Kidney glomerular epithelial cell (primary cell): Measurements from ENCODE around the gene IGSF22.
"Not testable (repeated sequence)": the region's sequence is repeated elsewhere in the genome, so short reads cannot be mapped to it uniquely, and the experiment has no call there.

Experiments used
- DNase-seq: peaks from one replicate; lab custom pipeline; 2025; lab: John Stamatoyannopoulos, UW

IGSF22 gene

DNA sequence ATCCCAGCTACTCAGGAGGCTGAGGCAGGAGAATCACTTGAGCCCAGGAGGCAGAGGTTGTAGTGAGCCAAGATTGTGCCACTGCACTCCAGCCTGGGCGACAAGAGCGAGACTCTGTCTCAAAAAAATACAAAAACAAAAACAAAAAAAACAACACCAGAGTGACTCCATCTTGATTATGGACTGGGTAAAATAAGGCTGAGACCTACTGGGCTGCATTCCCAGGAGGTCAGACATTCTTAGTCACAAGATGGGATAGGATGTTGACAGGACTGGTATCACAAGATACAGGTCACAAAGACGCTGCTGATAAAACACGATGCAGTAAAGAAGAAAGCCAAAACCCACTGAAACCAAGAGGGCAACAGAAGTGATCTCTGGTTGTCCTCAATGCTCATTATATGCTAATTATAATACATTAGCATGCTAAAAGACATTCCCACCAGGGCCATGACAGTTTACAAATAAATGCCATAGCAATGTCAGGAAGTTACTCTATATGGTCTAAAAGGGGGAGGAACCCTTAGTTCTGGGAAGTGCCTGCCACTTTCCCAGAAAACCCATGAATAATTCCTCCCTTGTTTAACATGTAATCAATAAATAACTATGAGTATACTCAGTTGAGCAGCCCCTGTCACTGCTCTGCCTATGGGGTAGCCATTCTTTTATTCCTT is 34.4 kb downstream of the IGSF22 start:
- DNase-seq: not testable (repeated sequence)

DNA sequence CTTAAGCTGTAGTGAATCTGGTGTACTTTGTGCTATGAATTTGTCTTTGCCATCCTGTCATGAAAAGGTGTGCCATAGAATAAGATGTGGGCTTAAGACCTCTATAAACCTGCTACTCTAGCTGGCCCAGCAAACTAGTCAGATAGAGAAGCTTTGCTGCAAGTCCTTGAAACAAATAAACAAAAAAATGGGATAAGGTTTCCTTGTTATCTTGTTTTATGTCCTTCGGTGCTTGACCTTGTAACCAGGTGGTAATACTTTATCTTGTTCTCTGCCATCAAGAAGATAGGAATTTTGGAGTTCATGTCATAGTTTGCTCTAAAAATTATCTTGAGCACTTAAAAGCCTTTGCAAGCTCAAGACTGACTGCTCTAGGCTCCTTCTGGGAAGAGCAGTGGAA is 41.7 kb downstream of the IGSF22 start:
- DNase-seq: no peak

DNA sequence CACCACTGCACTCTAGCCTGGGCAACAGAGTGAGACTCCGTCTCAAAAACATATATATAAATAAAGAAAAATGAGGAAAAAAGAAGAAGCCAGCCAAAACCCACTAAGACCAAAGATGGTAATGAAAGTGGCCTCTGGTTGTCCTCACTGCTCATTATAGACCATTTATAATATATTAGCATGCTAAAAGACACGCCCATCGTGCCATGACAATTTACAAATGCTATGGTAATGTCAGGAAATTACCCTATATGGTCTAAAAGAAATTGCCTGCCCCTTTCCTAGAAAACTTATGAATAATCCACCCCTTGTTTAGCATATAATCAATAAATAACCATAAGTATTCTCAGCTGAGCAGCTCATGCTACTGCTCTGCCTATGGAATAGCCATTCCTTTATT is 43.5 kb downstream of the IGSF22 start:
- DNase-seq: no peak

- DNase-seq: not testable (repeated sequence)
Measured at GRCh38 chr11:18681949-18682348, 44.0 kb downstream of the IGSF22 start.

GRCh38 chr11:18677560-18677959 is 48.4 kb downstream of the IGSF22 start:
- DNase-seq: no peak

DNA sequence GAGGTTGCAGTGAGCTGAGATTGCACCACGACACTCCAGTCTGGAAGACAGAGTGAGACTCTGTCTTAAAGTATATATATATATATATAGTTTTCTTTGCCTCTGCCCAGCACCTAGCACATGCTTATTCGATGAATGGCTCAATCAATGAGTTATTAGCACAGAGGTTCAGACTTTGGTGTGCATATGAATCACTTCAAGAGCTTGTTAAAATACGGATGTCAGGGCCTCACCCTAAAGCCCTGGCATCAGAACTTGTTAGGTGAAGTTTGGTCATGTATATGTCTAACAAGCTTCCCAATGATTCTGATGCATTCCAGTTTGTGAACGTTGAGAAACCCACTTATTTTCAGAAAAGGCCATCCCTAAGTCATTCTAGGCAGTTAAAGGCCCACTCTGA is 49.2 kb downstream of the IGSF22 start:
- DNase-seq: no peak

- not testable (repeated sequence) for DNase-seq
Measured at GRCh38 chr11:18672209-18672608, 53.8 kb downstream of the IGSF22 start.

DNA sequence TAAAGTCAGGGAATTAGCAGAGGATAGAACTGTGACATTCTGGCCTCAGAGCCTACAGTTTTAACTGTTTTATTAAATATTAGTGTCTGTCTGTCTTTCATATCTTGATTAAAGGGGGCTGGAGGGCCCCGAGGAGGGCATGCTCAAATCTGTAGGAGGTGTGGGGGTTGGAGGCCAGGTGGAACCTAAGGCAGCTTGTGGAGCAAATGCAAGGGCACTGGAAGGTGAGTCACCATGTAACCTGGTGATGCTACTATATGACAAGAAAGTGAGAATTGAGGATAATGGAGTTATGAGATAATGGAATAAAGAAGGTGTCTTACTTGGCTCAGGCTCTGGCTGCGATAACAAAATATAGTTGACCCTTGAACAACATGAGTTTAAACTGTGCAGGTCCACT is 54.7 kb downstream of the IGSF22 start:
- no peak for DNase-seq

DNA sequence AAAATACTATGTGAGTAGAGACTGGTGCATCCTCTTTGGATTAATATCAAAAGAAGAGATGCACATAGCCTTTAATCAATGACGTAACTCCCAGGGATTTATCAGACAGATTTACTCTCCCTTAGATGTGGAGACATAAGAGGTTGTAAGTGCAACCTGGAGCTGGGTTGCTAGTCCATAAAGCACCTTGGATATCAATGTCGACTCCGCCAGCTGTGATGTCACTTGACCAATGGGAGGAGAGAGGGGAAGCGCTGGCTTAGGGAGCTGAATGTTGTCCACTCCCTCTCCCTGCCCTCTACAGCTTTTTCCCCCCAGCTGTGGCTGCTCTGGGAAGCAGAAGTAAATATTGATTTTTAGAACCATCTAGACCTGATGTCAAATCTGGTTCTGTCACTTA is 56.3 kb downstream of the IGSF22 start:
- no peak for DNase-seq

DNA sequence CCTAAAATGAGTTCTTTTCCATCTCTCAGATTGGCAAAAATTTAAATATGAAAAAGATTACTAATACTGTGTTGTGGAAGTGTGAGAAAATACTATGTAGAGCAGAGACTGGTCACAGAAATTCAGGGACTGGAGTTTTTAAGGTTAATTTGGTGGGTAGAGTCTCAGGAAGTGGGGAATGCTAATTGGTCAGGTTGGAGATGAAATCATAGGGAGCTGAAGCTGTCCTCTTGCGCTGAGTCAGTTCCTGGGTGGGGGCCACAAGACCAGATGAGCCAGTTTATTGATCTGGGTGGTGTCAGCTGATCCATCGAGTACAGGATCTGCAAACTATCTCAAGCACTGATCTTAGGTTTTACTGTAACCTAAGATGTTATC is 56.8 kb downstream of the IGSF22 start:
- no peak for DNase-seq

GRCh38 chr11:18668131-18668530 is 57.9 kb downstream of the IGSF22 start:
- no peak for DNase-seq

DNA sequence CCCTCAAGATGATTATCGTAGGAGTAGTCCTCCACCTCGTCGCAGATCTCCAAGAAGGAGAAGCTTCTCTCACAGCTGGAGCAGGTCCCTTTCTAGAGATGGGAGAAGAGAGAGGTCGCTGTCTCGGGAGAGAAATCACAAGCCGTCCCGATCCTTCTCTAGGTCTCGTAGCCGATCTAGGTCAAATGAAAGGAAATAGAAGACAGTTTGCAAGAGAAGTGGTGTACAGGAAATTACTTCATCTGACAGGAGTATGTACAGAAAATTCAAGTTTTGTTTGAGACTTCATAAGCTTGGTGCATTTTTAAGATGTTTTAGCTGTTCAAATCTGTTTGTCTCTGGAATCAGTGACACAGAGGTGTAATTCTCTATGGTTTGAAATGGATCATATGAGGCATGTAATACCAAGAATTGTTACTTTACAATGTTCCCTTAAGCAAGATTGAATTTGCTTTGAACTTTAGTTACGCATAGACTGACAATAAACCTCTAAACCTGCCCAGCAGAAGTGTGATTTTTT is 60.6 kb downstream of the IGSF22 start:
- DNase-seq: not testable (repeated sequence)

GRCh38 chr11:18657673-18658072 is 68.3 kb downstream of the IGSF22 start:
- no peak for DNase-seq
